Measurements from ENCODE around the gene ZNF467.
A peak's percentile ranks its signal among the peaks of the same experiment; 100 is the strongest.

ZNF467 gene

GRCh38 chr7:149762610-149763009, 10.8 kb downstream of the ZNF467 start:
- Mint-ChIP-seq H3K27ac (no peak overlapping the region), H3K36me3 (ENCODE audit: low read depth) (no peaks in the 10 kb centered on the region), H3K4me1 (no peaks in the 10 kb centered on the region), H3K9me3 (no peaks in the 10 kb centered on the region), H3K4me3 (no peak overlapping the region), H3K27me3 (no peaks in the 10 kb centered on the region)
- DNase-seq (no peak), ATAC-seq (no peak)

GRCh38 chr7:149762089-149762488, 11.3 kb downstream of the ZNF467 start:
- no peak overlapping the region for H3K4me3 Mint-ChIP-seq
- no peaks in the 10 kb centered on the region for H3K9me3 Mint-ChIP-seq
- no peak for ATAC-seq
- H3K27me3 Mint-ChIP-seq = no peaks in the 10 kb centered on the region
- H3K27ac Mint-ChIP-seq = no peak overlapping the region
- DNase-seq = no peak
- H3K36me3 Mint-ChIP-seq (ENCODE audit: low read depth) = no peaks in the 10 kb centered on the region
- H3K4me1 Mint-ChIP-seq = no peaks in the 10 kb centered on the region

GRCh38 chr7:149761307-149761706, 12.1 kb downstream of the ZNF467 start:
- ATAC-seq (no peak), DNase-seq (no peak)
- Mint-ChIP-seq H3K36me3 (ENCODE audit: low read depth) (no peaks in the 10 kb centered on the region), H3K4me3 (no peak overlapping the region), H3K4me1 (no peaks in the 10 kb centered on the region), H3K9me3 (no peaks in the 10 kb centered on the region), H3K27ac (no peak overlapping the region), H3K27me3 (no peaks in the 10 kb centered on the region)

GRCh38 chr7:149760538-149760937, 12.8 kb downstream of the ZNF467 start:
- ATAC-seq (no peak), DNase-seq (no peak)
- Mint-ChIP-seq H3K27ac (no peak overlapping the region), H3K4me3 (no peak overlapping the region), H3K4me1 (no peaks in the 10 kb centered on the region), H3K27me3 (no peaks in the 10 kb centered on the region), H3K36me3 (ENCODE audit: low read depth) (no peaks in the 10 kb centered on the region), H3K9me3 (no peaks in the 10 kb centered on the region)

- Mint-ChIP-seq H3K27ac (no peak overlapping the region), H3K36me3 (ENCODE audit: low read depth) (no peaks in the 10 kb centered on the region), H3K9me3 (no peaks in the 10 kb centered on the region), H3K4me3 (no peak overlapping the region), H3K4me1 (no peaks in the 10 kb centered on the region), H3K27me3 (no peaks in the 10 kb centered on the region)
- DNase-seq (no peak), ATAC-seq (no peak)
These were observed 14.1 kb downstream of the ZNF467 start for GRCh38 chr7:149759093-149759860.

GRCh38 chr7:149753375-149754233, 19.8 kb downstream of the ZNF467 start:
- Mint-ChIP-seq H3K4me3 (no peak overlapping the region), H3K27ac (no peak overlapping the region), H3K36me3 (ENCODE audit: low read depth) (no peaks in the 10 kb centered on the region), H3K9me3 (no peaks in the 10 kb centered on the region), H3K27me3 (no peaks in the 10 kb centered on the region), H3K4me1 (no peaks in the 10 kb centered on the region)
- ATAC-seq (no peak), DNase-seq (no peak)

GRCh38 chr7:149752646-149753045, 20.7 kb downstream of the ZNF467 start:
- H3K27me3 Mint-ChIP-seq = no peaks in the 10 kb centered on the region
- no peak for ATAC-seq
- no peak overlapping the region for H3K27ac Mint-ChIP-seq
- H3K4me3 Mint-ChIP-seq = no peak overlapping the region
- no peak for DNase-seq
- H3K36me3 Mint-ChIP-seq (ENCODE audit: low read depth) = no peaks in the 10 kb centered on the region
- no peaks in the 10 kb centered on the region for H3K4me1 Mint-ChIP-seq
- H3K9me3 Mint-ChIP-seq = no peaks in the 10 kb centered on the region

GRCh38 chr7:149751043-149751775, 22.2 kb downstream of the ZNF467 start:
- Mint-ChIP-seq H3K27me3 (peaks cover 2% of the 10 kb centered on the region), H3K27ac (no peak overlapping the region), H3K4me3 (no peak overlapping the region), H3K36me3 (ENCODE audit: low read depth) (no peaks in the 10 kb centered on the region), H3K9me3 (no peaks in the 10 kb centered on the region), H3K4me1 (no peaks in the 10 kb centered on the region)
- ATAC-seq (no peak), DNase-seq (no peak)

GRCh38 chr7:149750122-149750845, 23.1 kb downstream of the ZNF467 start:
- Mint-ChIP-seq H3K27ac (no peak overlapping the region), H3K4me1 (no peaks in the 10 kb centered on the region), H3K4me3 (no peak overlapping the region), H3K27me3 (peaks cover 2% of the 10 kb centered on the region), H3K9me3 (no peaks in the 10 kb centered on the region), H3K36me3 (ENCODE audit: low read depth) (no peaks in the 10 kb centered on the region)
- DNase-seq (no peak), ATAC-seq (no peak)

- Mint-ChIP-seq H3K9me3 (no peaks in the 10 kb centered on the region), H3K27me3 (peaks cover 9% of the 10 kb centered on the region), H3K27ac (no peak overlapping the region), H3K4me1 (no peaks in the 10 kb centered on the region), H3K36me3 (ENCODE audit: low read depth) (no peaks in the 10 kb centered on the region), H3K4me3 (no peak overlapping the region)
- no peak for ATAC-seq
- DNase-seq = no peak
These were observed 25.1 kb downstream of the ZNF467 start for GRCh38 chr7:149748076-149748874.

- peaks cover 37% of the 10 kb centered on the region for H3K27me3 Mint-ChIP-seq
- ATAC-seq (no peak), DNase-seq (no peak)
- H3K27ac Mint-ChIP-seq = no peak overlapping the region
- H3K9me3 Mint-ChIP-seq = no peaks in the 10 kb centered on the region
- peaks cover 10% of the 10 kb centered on the region for H3K4me1 Mint-ChIP-seq
- H3K4me3 Mint-ChIP-seq = no peak overlapping the region
- no peaks in the 10 kb centered on the region for H3K36me3 Mint-ChIP-seq (ENCODE audit: low read depth)
These were observed 29.7 kb downstream of the ZNF467 start for GRCh38 chr7:149743476-149744255.

GRCh38 chr7:149742075-149742701, 31.2 kb downstream of the ZNF467 start:
- DNase-seq (peak; percentile 71), ATAC-seq (peak; percentile 63)
- peaks cover 10% of the 10 kb centered on the region for H3K4me1 Mint-ChIP-seq
- H3K9me3 Mint-ChIP-seq = no peaks in the 10 kb centered on the region
- no peaks in the 10 kb centered on the region for H3K36me3 Mint-ChIP-seq (ENCODE audit: low read depth)
- H3K27me3 Mint-ChIP-seq = peaks cover 45% of the 10 kb centered on the region
- H3K27ac Mint-ChIP-seq = no peak overlapping the region
- H3K4me3 Mint-ChIP-seq = peak overlapping the region; percentile 70

GRCh38 chr7:149741629-149742028, 31.8 kb downstream of the ZNF467 start:
- Mint-ChIP-seq H3K27ac (no peak overlapping the region), H3K27me3 (peaks cover 44% of the 10 kb centered on the region), H3K4me3 (peak overlapping the region; percentile 70), H3K4me1 (peaks cover 10% of the 10 kb centered on the region), H3K36me3 (ENCODE audit: low read depth) (no peaks in the 10 kb centered on the region), H3K9me3 (no peaks in the 10 kb centered on the region)
- peak; percentile 52 for ATAC-seq
- DNase-seq = no peak

All from activated naive CD8-positive, alpha-beta T cell treated with anti-CD3 and anti-CD28 coated beads, Interleukin-2, amount 50 U/mL, for 24 hours (primary cell).